Measurements from ENCODE around the gene KRT74.

The KRT74 gene

DNA sequence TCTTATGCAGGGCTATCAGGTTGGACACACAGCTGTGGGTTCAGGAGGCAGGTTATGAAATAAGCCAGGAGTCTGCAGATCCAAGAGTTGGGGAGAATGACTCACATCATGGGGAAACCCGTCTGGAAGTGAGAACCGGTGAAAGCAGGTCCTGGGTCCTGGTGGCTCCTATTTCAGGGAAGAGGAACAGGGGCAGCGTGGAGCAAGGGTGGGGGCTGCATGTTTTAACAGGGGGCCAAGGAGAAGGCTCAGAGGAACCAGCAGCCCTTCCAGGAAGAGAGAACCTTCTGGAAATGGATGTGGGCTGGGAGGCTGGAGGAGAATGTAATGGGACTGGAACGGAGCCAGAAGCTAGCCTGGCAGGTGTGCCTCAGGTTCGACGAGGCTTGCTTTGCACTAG is 7.8 kb upstream of the KRT74 start:
- H3K79me1 ChIP-seq (replicated peaks; ENCODE audit: low read length, poor library complexity, severe bottlenecking): no peaks in the 10 kb centered on the region
- H3K9me3 ChIP-seq (ENCODE audit: control insufficient read depth, low read length): no peaks in the 10 kb centered on the region
- H2BK15ac ChIP-seq (ENCODE audit: low read depth, poor library complexity, severe bottlenecking): no peak overlapping the region
- no peak overlapping the region for H2AFZ ChIP-seq (ENCODE audit: low read depth, low read length)
- no peak overlapping the region for H3K23ac ChIP-seq (ENCODE audit: low read length in 2 of 2)
- no peaks in the 10 kb centered on the region for H3K4me1 ChIP-seq (ENCODE audit: control insufficient read depth, insufficient read depth, low read depth, low read length)
- no peak overlapping the region for H3K27ac ChIP-seq (ENCODE audit: low read length, poor library complexity, severe bottlenecking)
- H2BK12ac ChIP-seq (ENCODE audit: low read length in 2 of 2): no peak overlapping the region
- DNase-seq: peak; percentile 23
- no peak overlapping the region for H2BK5ac ChIP-seq (ENCODE audit: low read depth, low read length, poor library complexity, severe bottlenecking)
- no peak overlapping the region for H3K4me2 ChIP-seq (ENCODE audit: low read length, poor library complexity, severe bottlenecking)
- no peak overlapping the region for H2AK5ac ChIP-seq (ENCODE audit: low read length, severe bottlenecking)
- no peak overlapping the region for H4K8ac ChIP-seq (ENCODE audit: low read length)
- 65% methylated on average over 3 of the region's 6 CpGs for whole genome bisulfite sequencing
- H3K14ac ChIP-seq (ENCODE audit: low read length in 2 of 2): no peak overlapping the region
- H3K4ac ChIP-seq (ENCODE audit: low read depth in 1 of 2, low read length in 2 of 2): no peak overlapping the region
- no peak overlapping the region for H4K91ac ChIP-seq (ENCODE audit: low read length)
- no peak overlapping the region for H2BK120ac ChIP-seq (ENCODE audit: low read depth, low read length)
- H3K18ac ChIP-seq (ENCODE audit: low read depth in 1 of 2, low read length in 2 of 2): no peak overlapping the region
- H3K36me3 ChIP-seq (ENCODE audit: control insufficient read depth in 1 of 2, insufficient read depth in 2 of 2, low read depth in 1 of 2, low read length in 2 of 2): no peaks in the 10 kb centered on the region
- H3K27me3 ChIP-seq (ENCODE audit: control insufficient read depth in 1 of 2, insufficient read depth in 1 of 2, low read length in 2 of 2): peaks cover 58 to 72% of the 10 kb centered on the region in 2 experiments
- no peak overlapping the region for H3K9ac ChIP-seq (ENCODE audit: low read length)
- H3K4me3 ChIP-seq (ENCODE audit: insufficient read depth in 1 of 2, low read depth in 1 of 2, low read length in 2 of 2): no peak overlapping the region

DNA sequence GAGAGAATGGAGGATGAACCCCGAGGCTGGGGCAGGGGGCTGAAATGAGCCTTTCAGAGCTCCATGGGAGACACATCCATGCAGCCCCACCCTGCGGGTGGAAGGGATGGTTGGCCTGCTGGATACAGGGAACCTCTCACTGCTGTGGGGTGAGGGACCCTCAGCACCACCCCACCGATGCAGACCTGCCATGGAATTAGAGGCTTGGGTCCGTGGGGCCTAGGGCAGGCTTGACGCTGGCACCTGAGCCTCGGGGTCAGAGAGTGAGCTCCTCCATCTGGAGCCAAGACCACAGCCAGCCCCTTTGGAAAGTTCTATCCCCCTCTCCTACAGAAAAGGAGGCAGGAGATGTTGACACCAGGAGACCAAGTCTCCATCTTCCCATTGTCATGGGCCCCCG is 7.4 kb upstream of the KRT74 start:
- Histone ChIP-seq H3K4me2 (ENCODE audit: low read length, poor library complexity, severe bottlenecking) (no peak overlapping the region), H2BK15ac (ENCODE audit: low read depth, poor library complexity, severe bottlenecking) (no peak overlapping the region), H3K9ac (ENCODE audit: low read length) (no peak overlapping the region), H3K23ac (ENCODE audit: low read length in 2 of 2) (no peak overlapping the region), H4K8ac (ENCODE audit: low read length) (no peak overlapping the region), H2AFZ (ENCODE audit: low read depth, low read length) (no peak overlapping the region), H4K91ac (ENCODE audit: low read length) (no peak overlapping the region), H2BK120ac (ENCODE audit: low read depth, low read length) (no peak overlapping the region), H3K4me1 (ENCODE audit: control insufficient read depth, insufficient read depth, low read depth, low read length) (no peaks in the 10 kb centered on the region), H3K36me3 (ENCODE audit: control insufficient read depth in 1 of 2, insufficient read depth in 2 of 2, low read depth in 1 of 2, low read length in 2 of 2) (no peaks in the 10 kb centered on the region), H2AK5ac (ENCODE audit: low read length, severe bottlenecking) (no peak overlapping the region), H2BK5ac (ENCODE audit: low read depth, low read length, poor library complexity, severe bottlenecking) (no peak overlapping the region), H2BK12ac (ENCODE audit: low read length in 2 of 2) (no peak overlapping the region), H3K4me3 (ENCODE audit: insufficient read depth in 1 of 2, low read depth in 1 of 2, low read length in 2 of 2) (no peak overlapping the region), H3K27me3 (ENCODE audit: control insufficient read depth in 1 of 2, insufficient read depth in 1 of 2, low read length in 2 of 2) (peaks cover 58 to 72% of the 10 kb centered on the region in 2 experiments), H3K9me3 (ENCODE audit: control insufficient read depth, low read length) (no peaks in the 10 kb centered on the region), H3K4ac (ENCODE audit: low read depth in 1 of 2, low read length in 2 of 2) (no peak overlapping the region), H3K79me1 (replicated peaks; ENCODE audit: low read length, poor library complexity, severe bottlenecking) (no peaks in the 10 kb centered on the region), H3K18ac (ENCODE audit: low read depth in 1 of 2, low read length in 2 of 2) (no peak overlapping the region), H3K27ac (ENCODE audit: low read length, poor library complexity, severe bottlenecking) (no peak overlapping the region), H3K14ac (ENCODE audit: low read length in 2 of 2) (no peak overlapping the region)
- WGBS: 77% methylated on average over 7 of the region's 7 CpGs
- no peak for DNase-seq

- no peak overlapping the region for H3K4me3 ChIP-seq (ENCODE audit: insufficient read depth in 1 of 2, low read depth in 1 of 2, low read length in 2 of 2)
- H3K4me1 ChIP-seq (ENCODE audit: control insufficient read depth, insufficient read depth, low read depth, low read length): no peaks in the 10 kb centered on the region
- no peak overlapping the region for H2BK12ac ChIP-seq (ENCODE audit: low read length in 2 of 2)
- no peak for DNase-seq
- H3K9ac ChIP-seq (ENCODE audit: low read length): no peak overlapping the region
- peaks cover 58 to 70% of the 10 kb centered on the region in 2 experiments for H3K27me3 ChIP-seq (ENCODE audit: control insufficient read depth in 1 of 2, insufficient read depth in 1 of 2, low read length in 2 of 2)
- no peaks in the 10 kb centered on the region for H3K36me3 ChIP-seq (ENCODE audit: control insufficient read depth in 1 of 2, insufficient read depth in 2 of 2, low read depth in 1 of 2, low read length in 2 of 2)
- H4K91ac ChIP-seq (ENCODE audit: low read length): no peak overlapping the region
- no peak overlapping the region for H2AFZ ChIP-seq (ENCODE audit: low read depth, low read length)
- no peak overlapping the region for H3K4ac ChIP-seq (ENCODE audit: low read depth in 1 of 2, low read length in 2 of 2)
- H3K79me1 ChIP-seq (replicated peaks; ENCODE audit: low read length, poor library complexity, severe bottlenecking): no peaks in the 10 kb centered on the region
- WGBS: 14% methylated on average over 1 of the region's 1 CpG
- H2BK15ac ChIP-seq (ENCODE audit: low read depth, poor library complexity, severe bottlenecking): no peak overlapping the region
- no peak overlapping the region for H3K18ac ChIP-seq (ENCODE audit: low read depth in 1 of 2, low read length in 2 of 2)
- H3K4me2 ChIP-seq (ENCODE audit: low read length, poor library complexity, severe bottlenecking): no peak overlapping the region
- H3K9me3 ChIP-seq (ENCODE audit: control insufficient read depth, low read length): no peaks in the 10 kb centered on the region
- no peak overlapping the region for H2BK120ac ChIP-seq (ENCODE audit: low read depth, low read length)
- H4K8ac ChIP-seq (ENCODE audit: low read length): no peak overlapping the region
- H2AK5ac ChIP-seq (ENCODE audit: low read length, severe bottlenecking): no peak overlapping the region
- H3K23ac ChIP-seq (ENCODE audit: low read length in 2 of 2): no peak overlapping the region
- H2BK5ac ChIP-seq (ENCODE audit: low read depth, low read length, poor library complexity, severe bottlenecking): no peak overlapping the region
- H3K14ac ChIP-seq (ENCODE audit: low read length in 2 of 2): no peak overlapping the region
- H3K27ac ChIP-seq (ENCODE audit: low read length, poor library complexity, severe bottlenecking): no peak overlapping the region
Observed at GRCh38 chr12:52580496-52580895, 6.9 kb upstream of the KRT74 start.

DNA sequence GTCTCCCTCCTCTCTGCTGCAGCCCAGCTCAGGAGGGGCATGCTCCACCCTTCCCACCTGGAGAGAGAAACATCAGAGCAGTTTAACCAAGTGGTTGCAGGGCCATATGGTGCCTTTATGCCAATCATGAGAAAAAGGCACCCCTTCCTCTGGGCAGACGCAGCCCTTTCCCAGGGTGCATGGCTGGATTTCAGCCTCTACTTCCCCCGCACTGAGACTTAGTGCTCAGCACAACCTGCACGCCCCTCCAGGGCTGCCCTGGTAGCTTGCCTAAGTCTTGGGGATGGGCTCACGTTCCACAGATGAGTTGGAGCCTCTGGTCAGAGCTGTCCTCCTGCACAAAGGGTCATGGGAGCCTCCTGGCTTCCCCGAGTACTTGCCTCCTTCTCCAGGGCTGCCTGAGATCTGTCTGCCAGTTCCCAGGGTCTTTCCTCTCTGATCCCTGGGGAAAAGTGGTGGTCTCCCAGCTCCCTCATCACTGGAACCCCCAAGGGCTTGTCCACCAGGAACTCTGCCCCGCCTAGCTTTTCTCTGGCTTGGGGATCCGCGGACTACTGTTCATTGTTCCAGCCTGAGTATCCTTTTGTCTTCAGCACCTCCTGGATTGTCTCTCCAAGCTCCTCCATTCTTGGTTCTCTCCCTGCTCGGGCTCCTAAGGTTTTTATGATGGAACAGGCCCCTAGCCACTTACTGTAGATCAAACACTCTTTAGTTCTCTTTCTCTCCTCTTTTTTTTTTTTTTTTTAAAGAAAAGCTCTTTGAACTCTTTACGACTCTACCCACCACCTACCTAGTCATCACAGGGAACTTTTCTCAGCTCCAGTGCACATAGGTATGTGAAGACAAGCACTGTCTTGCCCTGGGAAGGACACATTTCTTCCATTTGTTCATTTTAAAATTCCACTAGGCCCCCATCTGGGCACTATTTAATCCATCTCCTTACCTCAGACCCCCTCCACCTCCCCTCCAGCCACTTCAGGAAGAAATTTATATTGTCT is 6.1 kb upstream of the KRT74 start:
- H3K36me3 ChIP-seq (ENCODE audit: control insufficient read depth in 1 of 2, insufficient read depth in 2 of 2, low read depth in 1 of 2, low read length in 2 of 2): no peaks in the 10 kb centered on the region
- WGBS: 64% methylated on average over 10 of the region's 10 CpGs
- no peak overlapping the region for H2BK120ac ChIP-seq (ENCODE audit: low read depth, low read length)

More for the DNA sequence above, 6.1 kb upstream of the KRT74 start:
- H2AFZ ChIP-seq (ENCODE audit: low read depth, low read length): no peak overlapping the region
- no peaks in the 10 kb centered on the region for H3K79me1 ChIP-seq (replicated peaks; ENCODE audit: low read length, poor library complexity, severe bottlenecking)
- H2BK5ac ChIP-seq (ENCODE audit: low read depth, low read length, poor library complexity, severe bottlenecking): no peak overlapping the region
- H3K9me3 ChIP-seq (ENCODE audit: control insufficient read depth, low read length): no peaks in the 10 kb centered on the region
- no peak overlapping the region for H3K4ac ChIP-seq (ENCODE audit: low read depth in 1 of 2, low read length in 2 of 2)
- H3K4me2 ChIP-seq (ENCODE audit: low read length, poor library complexity, severe bottlenecking): no peak overlapping the region
- peaks cover 58 to 70% of the 10 kb centered on the region in 2 experiments for H3K27me3 ChIP-seq (ENCODE audit: control insufficient read depth in 1 of 2, insufficient read depth in 1 of 2, low read length in 2 of 2)
- no peak for DNase-seq
- no peaks in the 10 kb centered on the region for H3K4me1 ChIP-seq (ENCODE audit: control insufficient read depth, insufficient read depth, low read depth, low read length)
- H4K8ac ChIP-seq (ENCODE audit: low read length): no peak overlapping the region
- no peak overlapping the region for H3K9ac ChIP-seq (ENCODE audit: low read length)
- H3K14ac ChIP-seq (ENCODE audit: low read length in 2 of 2): no peak overlapping the region
- no peak overlapping the region for H2BK12ac ChIP-seq (ENCODE audit: low read length in 2 of 2)
- no peak overlapping the region for H3K23ac ChIP-seq (ENCODE audit: low read length in 2 of 2)
- H4K91ac ChIP-seq (ENCODE audit: low read length): no peak overlapping the region
- H3K27ac ChIP-seq (ENCODE audit: low read length, poor library complexity, severe bottlenecking): no peak overlapping the region
- H3K4me3 ChIP-seq (ENCODE audit: insufficient read depth in 1 of 2, low read depth in 1 of 2, low read length in 2 of 2): no peak overlapping the region
- H2AK5ac ChIP-seq (ENCODE audit: low read length, severe bottlenecking): no peak overlapping the region
- no peak overlapping the region for H3K18ac ChIP-seq (ENCODE audit: low read depth in 1 of 2, low read length in 2 of 2)
- no peak overlapping the region for H2BK15ac ChIP-seq (ENCODE audit: low read depth, poor library complexity, severe bottlenecking)

Data from mesenchymal stem cell (in vitro differentiated cells and primary cell).